ENCODE results near the gene RGS6. TPM values are rescaled to one million over a fixed set of nuclear protein-coding genes. Genes with fewer than 3 reads are reported as not detected.
"Not testable (repeated sequence)": the region's sequence is repeated elsewhere in the genome, so short reads cannot be mapped to it uniquely, and the experiment has no call there.

The RGS6 gene
- total RNA-seq, 4 donors from 2014 or later, result 0.50 to 6.5 (median 4.7) TPM

DNA sequence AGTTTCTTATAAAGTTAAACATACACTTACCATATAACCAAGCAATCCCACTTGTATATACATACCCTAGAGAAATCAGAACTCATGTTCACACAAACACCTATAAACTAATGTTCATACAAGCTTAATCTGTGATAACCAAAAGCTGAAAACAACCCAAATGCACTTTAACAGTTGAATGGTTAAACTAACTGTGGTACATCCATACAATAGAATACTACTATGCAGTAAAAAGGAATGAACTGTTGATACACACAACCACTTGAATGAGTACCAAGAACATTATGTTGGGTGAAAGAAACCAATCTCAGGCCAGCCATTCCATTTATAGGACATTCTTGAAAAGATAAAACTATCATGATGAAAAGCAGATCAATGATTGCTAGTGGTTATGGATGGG is 534.1 kb downstream of the RGS6 start:
- no peaks in the 10 kb centered on the region for H3K27me3 ChIP-seq
- H3K36me3 ChIP-seq, result no peaks in the 10 kb centered on the region
- H3K9me3 ChIP-seq, result peaks cover 0 to 19% (median 0%) of the 10 kb centered on the region in 3 donors
- H3K4me3 ChIP-seq, result no peak overlapping the region
- H3K27ac ChIP-seq, result no peak overlapping the region
- no peak for TF ChIP-seq EP300 (IDR thresholded peaks at IDR 0.05)
- TF ChIP-seq, protein P1, sequence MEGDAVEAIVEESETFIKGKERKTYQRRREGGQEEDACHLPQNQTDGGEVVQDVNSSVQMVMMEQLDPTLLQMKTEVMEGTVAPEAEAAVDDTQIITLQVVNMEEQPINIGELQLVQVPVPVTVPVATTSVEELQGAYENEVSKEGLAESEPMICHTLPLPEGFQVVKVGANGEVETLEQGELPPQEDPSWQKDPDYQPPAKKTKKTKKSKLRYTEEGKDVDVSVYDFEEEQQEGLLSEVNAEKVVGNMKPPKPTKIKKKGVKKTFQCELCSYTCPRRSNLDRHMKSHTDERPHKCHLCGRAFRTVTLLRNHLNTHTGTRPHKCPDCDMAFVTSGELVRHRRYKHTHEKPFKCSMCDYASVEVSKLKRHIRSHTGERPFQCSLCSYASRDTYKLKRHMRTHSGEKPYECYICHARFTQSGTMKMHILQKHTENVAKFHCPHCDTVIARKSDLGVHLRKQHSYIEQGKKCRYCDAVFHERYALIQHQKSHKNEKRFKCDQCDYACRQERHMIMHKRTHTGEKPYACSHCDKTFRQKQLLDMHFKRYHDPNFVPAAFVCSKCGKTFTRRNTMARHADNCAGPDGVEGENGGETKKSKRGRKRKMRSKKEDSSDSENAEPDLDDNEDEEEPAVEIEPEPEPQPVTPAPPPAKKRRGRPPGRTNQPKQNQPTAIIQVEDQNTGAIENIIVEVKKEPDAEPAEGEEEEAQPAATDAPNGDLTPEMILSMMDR (IDR thresholded peaks at IDR 0.05), result no peak
- no peak for TF ChIP-seq POLR2AphosphoS5 (IDR thresholded peaks at IDR 0.05)
- no peak for TF ChIP-seq POLR2A (IDR thresholded peaks at IDR 0.05)
- no peaks in the 10 kb centered on the region for H3K4me1 ChIP-seq
- no peak for ATAC-seq

- ATAC-seq, result no peak
Measured at GRCh38 chr14:72471346-72471745, 539.1 kb downstream of the RGS6 start.

GRCh38 chr14:72472845-72473244 is 540.6 kb downstream of the RGS6 start:
- no peaks in the 10 kb centered on the region for H3K36me3 ChIP-seq
- WGBS, 2 donors (ENCODE audit: low coverage in 1 of 2), result 83 to 92% methylated on average over 8 to 12 of the region's 14 CpGs

More at GRCh38 chr14:72471346-72471745, 539.1 kb downstream of the RGS6 start:
- Histone ChIP-seq H3K36me3 (no peaks in the 10 kb centered on the region), H3K9me3 (peaks cover 0 to 11% (median 0%) of the 10 kb centered on the region in 3 donors), H3K27me3 (no peaks in the 10 kb centered on the region), H3K4me1 (no peaks in the 10 kb centered on the region), H3K27ac (no peak overlapping the region), H3K4me3 (no peak overlapping the region)
- WGBS, 2 donors (ENCODE audit: low coverage in 1 of 2), result 60% methylated on average over 1 of the region's 6 CpGs; no CpG with 5 or more reads in 1 of the 2 donors
- TF ChIP-seq POLR2A (IDR thresholded peaks at IDR 0.05), result no peak
- TF ChIP-seq, protein P1 (IDR thresholded peaks at IDR 0.05), result no peak
- no peak for TF ChIP-seq POLR2AphosphoS5 (IDR thresholded peaks at IDR 0.05)
- TF ChIP-seq EP300 (IDR thresholded peaks at IDR 0.05), result no peak

GRCh38 chr14:72476657-72477499 is 544.6 kb downstream of the RGS6 start:
- Histone ChIP-seq H3K9me3 (no peaks in the 10 kb centered on the region), H3K27me3 (no peaks in the 10 kb centered on the region), H3K4me3 (no peak overlapping the region), H3K4me1 (no peaks in the 10 kb centered on the region), H3K36me3 (no peaks in the 10 kb centered on the region), H3K27ac (no peak overlapping the region)
- 41 to 64% methylated on average over 4 to 6 of the region's 8 CpGs for WGBS, 2 donors (ENCODE audit: low coverage in 1 of 2)
- ATAC-seq, result no peak
- TF ChIP-seq POLR2A (IDR thresholded peaks at IDR 0.05) (no peak), POLR2AphosphoS5 (IDR thresholded peaks at IDR 0.05) (no peak), EP300 (IDR thresholded peaks at IDR 0.05) (no peak)
- TF ChIP-seq, protein P1 (IDR thresholded peaks at IDR 0.05), result no peak

More at GRCh38 chr14:72472845-72473244, 540.6 kb downstream of the RGS6 start:
- H3K27me3 ChIP-seq, result no peaks in the 10 kb centered on the region
- TF ChIP-seq POLR2AphosphoS5 (IDR thresholded peaks at IDR 0.05), result no peak
- no peak for TF ChIP-seq POLR2A (IDR thresholded peaks at IDR 0.05)
- no peak for TF ChIP-seq EP300 (IDR thresholded peaks at IDR 0.05)
- TF ChIP-seq, protein P1 (IDR thresholded peaks at IDR 0.05), result no peak
- H3K4me1 ChIP-seq, result no peaks in the 10 kb centered on the region
- H3K4me3 ChIP-seq, result no peak overlapping the region
- H3K9me3 ChIP-seq, result no peaks in the 10 kb centered on the region
- no peak for ATAC-seq
- no peak overlapping the region for H3K27ac ChIP-seq

GRCh38 chr14:72477578-72477977 is 545.3 kb downstream of the RGS6 start:
- not testable (repeated sequence) for H3K36me3 ChIP-seq, H3K9me3 ChIP-seq, H3K4me3 ChIP-seq, ATAC-seq, H3K27me3 ChIP-seq, H3K27ac ChIP-seq, H3K4me1 ChIP-seq
- WGBS, 2 donors (ENCODE audit: low coverage in 1 of 2), result 72 to 79% methylated on average over 5 of the region's 5 CpGs
